Breast epithelium (tissue), 4 donors: ENCODE measurements around the gene DUSP6. TPM values are rescaled to one million over a fixed set of nuclear protein-coding genes. Genes with fewer than 3 reads are reported as not detected.
A peak's percentile ranks its signal among the peaks of the same experiment; 100 is the strongest.

Experiments
- DNase-seq, 2 donors: peaks; one replicate each; pipeline ENCODE4 v3.0.0-alpha.2; 2019; ENCODE audit warnings: low spot score in 2 of 2
- H3K27ac ChIP-seq, 2 donors: fragments of 200-600 bp; sonication (generic) in 1 of 2; one replicate each; pipeline ENCODE4 v1.5.1; 2016 to 2019; ENCODE audit warnings: mild to moderate bottlenecking in 1 of 2
- H3K27me3 ChIP-seq, 2 donors: fragments of 200-600 bp; sonication (generic) in 1 of 2; one replicate each; pipeline versions ENCODE4 v1.5.1 to v1.6.0; 2017 to 2019; ENCODE audit warnings: control low read depth in 1 of 2, mild to moderate bottlenecking in 1 of 2
- H3K36me3 ChIP-seq: fragments of 200-600 bp; one replicate; pipeline ENCODE4 v1.5.1; 2019
- H3K4me1 ChIP-seq, 2 donors: fragments of 200-600 bp; sonication (generic); one replicate each; pipeline ENCODE4 v1.5.1; 2016 to 2019; ENCODE audit warnings: control low read depth in 1 of 2
- H3K4me3 ChIP-seq, 3 donors: fragments of 200-600 bp; sonication (generic); 1 replicate in 2 of 3; 2 replicates in 1 of 3; pipeline ENCODE4 v1.5.1; 2016 to 2019; ENCODE audit warnings: mild to moderate bottlenecking in 3 of 3, moderate library complexity in 2 of 3
- H3K9me3 ChIP-seq, 2 donors: fragments of 200-600 bp; sonication (generic) in 1 of 2; one replicate each; pipeline ENCODE4 v1.5.1; 2016 to 2019; ENCODE audit warnings: control low read depth in 1 of 2
- POLR2A ChIP-seq: fragments of 450-650 bp; IDR thresholded peaks from one replicate; pipeline ENCODE4 v1.6.1; 2016; ENCODE audit warnings: antibody characterized with exemption, mild to moderate bottlenecking, moderate library complexity
- POLR2AphosphoS5 ChIP-seq, 3 donors: sonication (generic); formaldehyde crosslinking; IDR thresholded peaks; one replicate each; pipeline ENCODE4 v1.6.1; 2017; ENCODE audit warnings: antibody characterized with exemption in 3 of 3
- intact Hi-C: fragments of 100-400 bp; cut with DNase I; formaldehyde crosslinking; loops from one replicate; pipeline ENCODE4 v1.15.1; 2023; ENCODE audit warnings: low total_unique reads
- total RNA-seq, 3 donors: library from RNA; depleted of rRNA; stranded (reverse); fragments of >200 nt; gene quantifications; one replicate each; pipeline ENCODE4 v1.1.0, GENCODE V29; 2016
- TF ChIP-seq, protein P1 (sequence below), 3 donors: fragments of 450-650 bp; IDR thresholded peaks; one replicate each; pipeline ENCODE4 v1.5.1; 2016 to 2017; ENCODE audit warnings: antibody characterized with exemption in 3 of 3, mild to moderate bottlenecking in 3 of 3, moderate library complexity in 3 of 3

The DUSP6 gene
- total RNA-seq, 3 donors from 2014 or later, result 53.8 to 97.5 (median 88.8) TPM

GRCh38 chr12:89347325-89347829 is 4.9 kb downstream of the DUSP6 start:
- no peak for DNase-seq
- no peak for TF ChIP-seq POLR2A
- TF ChIP-seq, protein P1, sequence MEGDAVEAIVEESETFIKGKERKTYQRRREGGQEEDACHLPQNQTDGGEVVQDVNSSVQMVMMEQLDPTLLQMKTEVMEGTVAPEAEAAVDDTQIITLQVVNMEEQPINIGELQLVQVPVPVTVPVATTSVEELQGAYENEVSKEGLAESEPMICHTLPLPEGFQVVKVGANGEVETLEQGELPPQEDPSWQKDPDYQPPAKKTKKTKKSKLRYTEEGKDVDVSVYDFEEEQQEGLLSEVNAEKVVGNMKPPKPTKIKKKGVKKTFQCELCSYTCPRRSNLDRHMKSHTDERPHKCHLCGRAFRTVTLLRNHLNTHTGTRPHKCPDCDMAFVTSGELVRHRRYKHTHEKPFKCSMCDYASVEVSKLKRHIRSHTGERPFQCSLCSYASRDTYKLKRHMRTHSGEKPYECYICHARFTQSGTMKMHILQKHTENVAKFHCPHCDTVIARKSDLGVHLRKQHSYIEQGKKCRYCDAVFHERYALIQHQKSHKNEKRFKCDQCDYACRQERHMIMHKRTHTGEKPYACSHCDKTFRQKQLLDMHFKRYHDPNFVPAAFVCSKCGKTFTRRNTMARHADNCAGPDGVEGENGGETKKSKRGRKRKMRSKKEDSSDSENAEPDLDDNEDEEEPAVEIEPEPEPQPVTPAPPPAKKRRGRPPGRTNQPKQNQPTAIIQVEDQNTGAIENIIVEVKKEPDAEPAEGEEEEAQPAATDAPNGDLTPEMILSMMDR (IDR thresholded peaks at IDR 0.05), result no peak
- TF ChIP-seq POLR2AphosphoS5 (IDR thresholded peaks at IDR 0.05), result no peak
- no peaks in the 10 kb centered on the region for H3K36me3 ChIP-seq
- peaks cover 0 to 10% of the 10 kb centered on the region in 2 donors for H3K4me1 ChIP-seq
- H3K27ac ChIP-seq, result peak overlapping the region; percentile 34 to 36
- no peaks in the 10 kb centered on the region for H3K27me3 ChIP-seq
- intact Hi-C loops, result no loop called here
- H3K9me3 ChIP-seq, result no peaks in the 10 kb centered on the region
- peak overlapping the region; percentile 4 to 44 (median 14) for H3K4me3 ChIP-seq

DNA sequence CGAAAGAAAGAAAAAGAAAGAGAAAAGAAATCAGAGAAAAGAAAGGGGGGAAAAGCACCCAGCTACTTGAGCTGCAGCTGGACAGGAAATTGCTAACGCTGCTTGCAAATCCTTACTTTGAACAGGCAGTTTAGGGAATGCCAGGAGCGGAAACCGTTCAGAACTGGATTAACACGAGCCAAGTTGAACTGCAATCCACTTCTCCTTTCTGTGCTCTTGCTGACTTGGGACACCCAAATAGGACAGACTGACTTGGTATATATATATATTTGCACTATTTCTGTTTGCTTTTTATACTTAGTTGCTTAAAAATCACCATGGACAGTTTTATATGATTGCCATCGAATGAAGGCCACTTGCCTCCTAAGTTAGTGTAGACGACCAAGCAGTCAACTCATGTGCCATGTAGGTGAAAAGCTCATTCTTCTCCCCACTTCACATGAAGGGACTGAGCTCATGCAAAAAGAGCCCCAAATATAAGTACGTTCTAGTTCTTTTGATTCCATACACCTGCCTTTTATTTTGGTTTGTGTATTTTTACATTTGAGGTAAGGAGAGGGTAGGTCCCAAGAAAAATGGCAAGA is 5.5 kb downstream of the DUSP6 start:
- H3K4me3 ChIP-seq, result peak overlapping the region; percentile 4 to 44 (median 14)
- H3K9me3 ChIP-seq, result no peaks in the 10 kb centered on the region
- peak overlapping the region; percentile 36 to 41 for H3K27ac ChIP-seq
- no peaks in the 10 kb centered on the region for H3K27me3 ChIP-seq
- TF ChIP-seq, protein P1 (IDR thresholded peaks at IDR 0.05), result no peak
- TF ChIP-seq POLR2AphosphoS5 (IDR thresholded peaks at IDR 0.05), result peak in 1 of 3 donors; percentile 6
- no peak for DNase-seq
- intact Hi-C loops, result no loop called here
- H3K36me3 ChIP-seq, result no peaks in the 10 kb centered on the region
- H3K4me1 ChIP-seq, result peaks cover 0 to 10% of the 10 kb centered on the region in 2 donors

GRCh38 chr12:89345830-89346740 is 6.2 kb downstream of the DUSP6 start:
- Histone ChIP-seq H3K27me3 (no peaks in the 10 kb centered on the region), H3K27ac (peak overlapping the region; percentile 33 to 41), H3K36me3 (no peaks in the 10 kb centered on the region), H3K9me3 (no peaks in the 10 kb centered on the region), H3K4me3 (peak overlapping the region in 2 of 3 donors; percentile 14 to 44), H3K4me1 (peaks cover 0 to 10% of the 10 kb centered on the region in 2 donors)
- DNase-seq, result peak in 1 of 2 donors; percentile 38
- no peak for TF ChIP-seq POLR2A
- peak in 2 of 3 donors; percentile 17 to 28 for TF ChIP-seq POLR2AphosphoS5 (IDR thresholded peaks at IDR 0.05)
- intact Hi-C loops, result no loop called here

DNA sequence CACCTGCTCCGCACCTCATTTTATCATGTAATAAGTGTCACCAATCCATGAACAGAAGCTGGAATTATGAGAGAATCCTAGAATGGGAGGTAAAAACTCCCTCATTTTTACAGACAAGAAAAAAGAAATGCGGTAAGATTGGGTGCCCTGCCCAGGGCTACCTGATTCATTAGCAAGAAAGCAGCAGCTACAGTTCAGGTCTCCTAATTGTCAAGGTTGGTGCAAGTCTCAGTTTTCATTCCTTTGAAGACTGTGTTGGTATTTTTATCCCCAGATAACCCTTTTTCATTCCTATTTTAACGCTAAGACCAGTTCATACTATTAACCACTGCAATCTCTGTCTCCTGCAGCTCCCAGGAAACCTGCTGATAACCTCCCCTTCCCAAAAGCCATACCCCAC is 6.9 kb downstream of the DUSP6 start:
- no peaks in the 10 kb centered on the region for H3K36me3 ChIP-seq
- H3K4me1 ChIP-seq, result peaks cover 0 to 10% of the 10 kb centered on the region in 2 donors
- H3K9me3 ChIP-seq, result no peaks in the 10 kb centered on the region
- TF ChIP-seq POLR2AphosphoS5 (IDR thresholded peaks at IDR 0.05) (no peak), POLR2A (no peak)
- TF ChIP-seq, protein P1 (IDR thresholded peaks at IDR 0.05), result no peak
- no peak for DNase-seq
- intact Hi-C loops, result no loop called here
- peak overlapping the region; percentile 33 to 41 for H3K27ac ChIP-seq
- no peak overlapping the region for H3K4me3 ChIP-seq
- H3K27me3 ChIP-seq, result no peaks in the 10 kb centered on the region

DNA sequence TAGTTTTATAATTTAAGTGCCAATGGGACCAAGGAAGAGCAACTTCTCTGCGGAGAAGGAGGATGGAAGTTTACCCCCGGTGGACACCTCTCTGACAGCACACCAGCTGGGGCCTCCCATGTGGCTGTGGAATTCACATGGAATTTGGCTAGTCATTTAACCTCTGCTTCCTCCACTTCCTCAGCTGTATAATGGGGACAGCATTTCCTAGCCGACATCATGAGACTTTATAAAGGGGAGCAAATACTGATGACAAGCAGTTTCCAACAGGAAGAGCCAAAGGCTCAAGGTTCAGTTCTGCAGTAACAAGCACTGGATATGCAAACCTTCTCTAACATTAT is 7.5 kb downstream of the DUSP6 start:
- no peak for DNase-seq
- H3K9me3 ChIP-seq, result no peaks in the 10 kb centered on the region
- TF ChIP-seq POLR2AphosphoS5 (IDR thresholded peaks at IDR 0.05), result no peak
- TF ChIP-seq POLR2A, result no peak
- TF ChIP-seq, protein P1 (IDR thresholded peaks at IDR 0.05), result no peak
- H3K27ac ChIP-seq, result no peak overlapping the region
- intact Hi-C loops, result no loop called here
- H3K36me3 ChIP-seq, result no peaks in the 10 kb centered on the region
- H3K4me3 ChIP-seq, result no peak overlapping the region
- H3K27me3 ChIP-seq, result no peaks in the 10 kb centered on the region
- peaks cover 0 to 10% of the 10 kb centered on the region in 2 donors for H3K4me1 ChIP-seq
